ENCODE results near the gene FPR1.

- TF ChIP-seq EZH2phosphoT487 (conservative IDR thresholded peaks at IDR 0.05; ENCODE audit: low read length) (no peak), CTCF (IDR thresholded peaks at IDR 0.05; ENCODE audit: insufficient read depth, low read length, poor library complexity, severe bottlenecking) (no peak)
Observed at GRCh38 chr19:51754109-51754508, 2.4 kb upstream of the FPR1 start.
